ENCODE data around the gene RBM47.

DNA sequence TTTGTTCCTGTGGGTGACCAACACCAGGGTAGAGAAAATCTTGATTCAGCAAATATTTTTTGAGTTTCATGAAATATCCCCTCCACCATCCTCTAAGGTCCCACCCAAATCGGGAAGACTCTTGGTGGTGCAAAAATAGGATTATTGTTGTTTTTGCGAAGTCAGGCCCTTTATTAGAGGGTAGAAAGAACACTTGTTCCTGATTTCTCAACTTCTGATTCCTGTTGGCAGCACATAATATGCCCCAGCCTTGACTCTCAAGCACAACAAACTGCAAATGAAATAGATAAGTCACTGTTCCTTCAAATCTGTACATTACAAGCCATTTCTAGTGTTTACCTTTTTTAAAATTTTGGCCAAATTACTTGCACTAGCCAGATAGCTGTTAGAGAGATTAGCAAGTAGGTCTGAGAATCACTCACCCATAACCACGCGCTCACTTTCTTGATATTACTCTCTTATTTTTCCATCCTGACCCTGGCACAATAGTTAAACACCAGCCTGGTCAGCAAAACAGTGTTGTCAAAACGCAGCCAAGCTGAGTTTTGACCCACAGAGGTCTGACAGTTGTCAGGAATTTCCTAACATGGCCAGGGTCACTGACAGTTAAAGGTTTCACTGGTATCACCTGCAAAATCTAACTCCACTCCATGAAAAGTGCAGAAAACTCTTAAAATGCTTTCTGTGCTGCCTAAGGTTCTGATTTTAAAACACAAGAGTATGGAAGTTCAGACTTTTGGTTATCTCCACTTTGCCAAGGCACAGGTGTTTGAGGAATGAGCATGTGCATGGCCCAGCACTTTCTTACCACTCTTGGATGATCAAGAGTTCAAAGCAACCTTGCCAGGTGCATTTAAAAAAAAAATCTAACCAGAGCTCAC is 69.8 kb downstream of the RBM47 start:
- TF ChIP-seq, protein P1, sequence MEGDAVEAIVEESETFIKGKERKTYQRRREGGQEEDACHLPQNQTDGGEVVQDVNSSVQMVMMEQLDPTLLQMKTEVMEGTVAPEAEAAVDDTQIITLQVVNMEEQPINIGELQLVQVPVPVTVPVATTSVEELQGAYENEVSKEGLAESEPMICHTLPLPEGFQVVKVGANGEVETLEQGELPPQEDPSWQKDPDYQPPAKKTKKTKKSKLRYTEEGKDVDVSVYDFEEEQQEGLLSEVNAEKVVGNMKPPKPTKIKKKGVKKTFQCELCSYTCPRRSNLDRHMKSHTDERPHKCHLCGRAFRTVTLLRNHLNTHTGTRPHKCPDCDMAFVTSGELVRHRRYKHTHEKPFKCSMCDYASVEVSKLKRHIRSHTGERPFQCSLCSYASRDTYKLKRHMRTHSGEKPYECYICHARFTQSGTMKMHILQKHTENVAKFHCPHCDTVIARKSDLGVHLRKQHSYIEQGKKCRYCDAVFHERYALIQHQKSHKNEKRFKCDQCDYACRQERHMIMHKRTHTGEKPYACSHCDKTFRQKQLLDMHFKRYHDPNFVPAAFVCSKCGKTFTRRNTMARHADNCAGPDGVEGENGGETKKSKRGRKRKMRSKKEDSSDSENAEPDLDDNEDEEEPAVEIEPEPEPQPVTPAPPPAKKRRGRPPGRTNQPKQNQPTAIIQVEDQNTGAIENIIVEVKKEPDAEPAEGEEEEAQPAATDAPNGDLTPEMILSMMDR (conservative IDR thresholded peaks at IDR 0.05; ENCODE audit: low read depth, low read length): no peak
- TF ChIP-seq EZH2 (IDR thresholded peaks at IDR 0.05; ENCODE audit: borderline replicate concordance, low read depth, low read length, poor library complexity, severe bottlenecking): no peak
